Measurements from ENCODE around the gene HSH2D. TPM values are rescaled to one million over a fixed set of nuclear protein-coding genes. Genes with fewer than 3 reads are reported as not detected.

HSH2D gene
- total and polyA plus RNA-seq, 9 of the 15 experiments (the other 6 are each of a cell fraction or from before 2014, with no cell fraction given), result 0.03 to 1.1 (median 0.35) TPM; not detected in 1

DNA sequence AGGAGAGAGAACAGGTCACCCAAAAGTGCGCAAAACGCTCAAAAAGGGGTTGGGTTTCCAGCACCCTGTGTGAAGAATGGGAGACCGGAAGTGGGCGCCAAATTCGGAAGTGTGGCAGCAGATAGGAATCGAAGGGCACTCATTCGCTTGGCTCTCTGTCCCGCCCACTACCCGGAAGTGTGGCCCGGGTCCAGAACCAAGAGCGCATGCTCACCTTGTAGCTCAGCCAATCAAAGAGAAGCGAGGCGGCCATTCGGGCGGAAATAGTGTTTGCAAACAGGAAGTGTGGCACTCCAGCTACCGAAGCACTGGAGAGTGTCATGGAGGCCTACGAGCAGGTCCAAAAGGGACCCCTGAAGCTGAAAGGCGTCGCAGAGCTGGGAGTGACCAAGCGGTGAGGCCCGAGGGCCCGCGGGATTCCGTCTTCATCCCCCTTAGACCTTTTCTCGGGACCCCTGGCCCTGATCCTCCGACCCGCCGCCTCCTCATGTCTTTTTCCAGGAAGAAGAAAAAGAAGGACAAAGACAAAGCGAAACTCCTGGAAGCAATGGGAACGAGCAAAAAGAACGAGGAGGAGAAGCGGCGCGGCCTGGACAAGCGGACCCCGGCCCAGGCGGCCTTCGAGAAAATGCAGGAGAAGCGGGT is 41.8 kb downstream of the HSH2D start, which contains the start of gene FAM32A (continued):
- TF ChIP-seq, protein P1, sequence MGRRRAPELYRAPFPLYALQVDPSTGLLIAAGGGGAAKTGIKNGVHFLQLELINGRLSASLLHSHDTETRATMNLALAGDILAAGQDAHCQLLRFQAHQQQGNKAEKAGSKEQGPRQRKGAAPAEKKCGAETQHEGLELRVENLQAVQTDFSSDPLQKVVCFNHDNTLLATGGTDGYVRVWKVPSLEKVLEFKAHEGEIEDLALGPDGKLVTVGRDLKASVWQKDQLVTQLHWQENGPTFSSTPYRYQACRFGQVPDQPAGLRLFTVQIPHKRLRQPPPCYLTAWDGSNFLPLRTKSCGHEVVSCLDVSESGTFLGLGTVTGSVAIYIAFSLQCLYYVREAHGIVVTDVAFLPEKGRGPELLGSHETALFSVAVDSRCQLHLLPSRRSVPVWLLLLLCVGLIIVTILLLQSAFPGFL (CRISPR knock-in tag; IDR thresholded peaks at IDR 0.05), result no peak
- TF ChIP-seq SMAD2 (IDR thresholded peaks at IDR 0.05; ENCODE audit: low read depth, low read length), result no peak
- no peak for TF ChIP-seq TFAM (CRISPR knock-in tag; conservative IDR thresholded peaks at IDR 0.05)
- no peak for TF ChIP-seq TGIF2 (CRISPR knock-in tag; IDR thresholded peaks at IDR 0.05)
- no peak for TF ChIP-seq OTX1 (CRISPR knock-in tag; IDR thresholded peaks at IDR 0.05)
- no peak for TF ChIP-seq CBFA2T2 (conservative IDR thresholded peaks at IDR 0.05)
- no peak for TF ChIP-seq FOXM1 (IDR thresholded peaks at IDR 0.05; ENCODE audit: low read depth)
- no peak for TF ChIP-seq FOXM1 (CRISPR knock-in tag; IDR thresholded peaks at IDR 0.05; ENCODE audit: low read depth)
- no peak for TF ChIP-seq ETS2 (tag; IDR thresholded peaks at IDR 0.05; ENCODE audit: borderline replicate concordance, poor library complexity, severe bottlenecking)
- TF ChIP-seq PHB2 (IDR thresholded peaks at IDR 0.05; ENCODE audit: low read depth), result no peak
- TF ChIP-seq KLF13 (tag; IDR thresholded peaks at IDR 0.05; ENCODE audit: borderline replicate concordance, low read depth), result no peak
- TF ChIP-seq, protein P2, sequence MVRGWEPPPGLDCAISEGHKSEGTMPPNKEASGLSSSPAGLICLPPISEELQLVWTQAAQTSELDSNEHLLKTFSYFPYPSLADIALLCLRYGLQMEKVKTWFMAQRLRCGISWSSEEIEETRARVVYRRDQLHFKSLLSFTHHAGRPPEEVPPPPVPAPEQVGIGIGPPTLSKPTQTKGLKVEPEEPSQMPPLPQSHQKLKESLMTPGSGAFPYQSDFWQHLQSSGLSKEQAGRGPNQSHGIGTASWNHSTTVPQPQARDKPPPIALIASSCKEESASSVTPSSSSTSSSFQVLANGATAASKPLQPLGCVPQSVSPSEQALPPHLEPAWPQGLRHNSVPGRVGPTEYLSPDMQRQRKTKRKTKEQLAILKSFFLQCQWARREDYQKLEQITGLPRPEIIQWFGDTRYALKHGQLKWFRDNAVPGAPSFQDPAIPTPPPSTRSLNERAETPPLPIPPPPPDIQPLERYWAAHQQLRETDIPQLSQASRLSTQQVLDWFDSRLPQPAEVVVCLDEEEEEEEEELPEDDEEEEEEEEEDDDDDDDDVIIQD (CRISPR knock-in tag; IDR thresholded peaks at IDR 0.05), result no peak
- TF ChIP-seq, protein P3, sequence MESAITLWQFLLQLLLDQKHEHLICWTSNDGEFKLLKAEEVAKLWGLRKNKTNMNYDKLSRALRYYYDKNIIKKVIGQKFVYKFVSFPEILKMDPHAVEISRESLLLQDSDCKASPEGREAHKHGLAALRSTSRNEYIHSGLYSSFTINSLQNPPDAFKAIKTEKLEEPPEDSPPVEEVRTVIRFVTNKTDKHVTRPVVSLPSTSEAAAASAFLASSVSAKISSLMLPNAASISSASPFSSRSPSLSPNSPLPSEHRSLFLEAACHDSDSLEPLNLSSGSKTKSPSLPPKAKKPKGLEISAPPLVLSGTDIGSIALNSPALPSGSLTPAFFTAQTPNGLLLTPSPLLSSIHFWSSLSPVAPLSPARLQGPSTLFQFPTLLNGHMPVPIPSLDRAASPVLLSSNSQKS (CRISPR knock-in tag; IDR thresholded peaks at IDR 0.05), result no peak
- 0 out of 4 replicates have a peak, but pooled peaks of 1 of the 2 experiments have one; percentile 17 for TF ChIP-seq ARNT (IDR thresholded peaks at IDR 0.05)
- TF ChIP-seq KDM2B (CRISPR knock-in tag; IDR thresholded peaks at IDR 0.05), result no peak
- no peak for TF ChIP-seq CTBP1 (IDR thresholded peaks at IDR 0.05; ENCODE audit: borderline replicate concordance)
- no peak for TF ChIP-seq CCNT2 (IDR thresholded peaks at IDR 0.05; ENCODE audit: borderline replicate concordance, extremely low read depth, insufficient read length, low read depth, low read length)
- no peak for TF ChIP-seq ZEB2 (IDR thresholded peaks at IDR 0.05)
- TF ChIP-seq ZNF282 (CRISPR knock-in tag; IDR thresholded peaks at IDR 0.05), result no peak
- TF ChIP-seq FOXJ2 (tag; IDR thresholded peaks at IDR 0.05), result no peak
- no peak for TF ChIP-seq MCM2 (IDR thresholded peaks at IDR 0.05; ENCODE audit: low read depth)
- TF ChIP-seq, protein P4, sequence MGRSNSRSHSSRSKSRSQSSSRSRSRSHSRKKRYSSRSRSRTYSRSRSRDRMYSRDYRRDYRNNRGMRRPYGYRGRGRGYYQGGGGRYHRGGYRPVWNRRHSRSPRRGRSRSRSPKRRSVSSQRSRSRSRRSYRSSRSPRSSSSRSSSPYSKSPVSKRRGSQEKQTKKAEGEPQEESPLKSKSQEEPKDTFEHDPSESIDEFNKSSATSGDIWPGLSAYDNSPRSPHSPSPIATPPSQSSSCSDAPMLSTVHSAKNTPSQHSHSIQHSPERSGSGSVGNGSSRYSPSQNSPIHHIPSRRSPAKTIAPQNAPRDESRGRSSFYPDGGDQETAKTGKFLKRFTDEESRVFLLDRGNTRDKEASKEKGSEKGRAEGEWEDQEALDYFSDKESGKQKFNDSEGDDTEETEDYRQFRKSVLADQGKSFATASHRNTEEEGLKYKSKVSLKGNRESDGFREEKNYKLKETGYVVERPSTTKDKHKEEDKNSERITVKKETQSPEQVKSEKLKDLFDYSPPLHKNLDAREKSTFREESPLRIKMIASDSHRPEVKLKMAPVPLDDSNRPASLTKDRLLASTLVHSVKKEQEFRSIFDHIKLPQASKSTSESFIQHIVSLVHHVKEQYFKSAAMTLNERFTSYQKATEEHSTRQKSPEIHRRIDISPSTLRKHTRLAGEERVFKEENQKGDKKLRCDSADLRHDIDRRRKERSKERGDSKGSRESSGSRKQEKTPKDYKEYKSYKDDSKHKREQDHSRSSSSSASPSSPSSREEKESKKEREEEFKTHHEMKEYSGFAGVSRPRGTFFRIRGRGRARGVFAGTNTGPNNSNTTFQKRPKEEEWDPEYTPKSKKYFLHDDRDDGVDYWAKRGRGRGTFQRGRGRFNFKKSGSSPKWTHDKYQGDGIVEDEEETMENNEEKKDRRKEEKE (IDR thresholded peaks at IDR 0.05; ENCODE audit: borderline replicate concordance in 1 of 2, control insufficient read depth in 1 of 2, low read depth in 2 of 2, low read length in 1 of 2), result no peak

Data from K562 (cell line).